G401.6 (cell line): ENCODE results near the gene CATSPER1.

Source experiments
- FAIRE-seq: peaks from 2 replicates; lab custom pipeline; 2012; peaks lifted over from hg19 to GRCh38; lab: Jason Lieb, UNC

The CATSPER1 gene

GRCh38 chr11:65968600-65969482 lies 57.4 kb downstream of the CATSPER1 start:
- no peak for FAIRE-seq

DNA sequence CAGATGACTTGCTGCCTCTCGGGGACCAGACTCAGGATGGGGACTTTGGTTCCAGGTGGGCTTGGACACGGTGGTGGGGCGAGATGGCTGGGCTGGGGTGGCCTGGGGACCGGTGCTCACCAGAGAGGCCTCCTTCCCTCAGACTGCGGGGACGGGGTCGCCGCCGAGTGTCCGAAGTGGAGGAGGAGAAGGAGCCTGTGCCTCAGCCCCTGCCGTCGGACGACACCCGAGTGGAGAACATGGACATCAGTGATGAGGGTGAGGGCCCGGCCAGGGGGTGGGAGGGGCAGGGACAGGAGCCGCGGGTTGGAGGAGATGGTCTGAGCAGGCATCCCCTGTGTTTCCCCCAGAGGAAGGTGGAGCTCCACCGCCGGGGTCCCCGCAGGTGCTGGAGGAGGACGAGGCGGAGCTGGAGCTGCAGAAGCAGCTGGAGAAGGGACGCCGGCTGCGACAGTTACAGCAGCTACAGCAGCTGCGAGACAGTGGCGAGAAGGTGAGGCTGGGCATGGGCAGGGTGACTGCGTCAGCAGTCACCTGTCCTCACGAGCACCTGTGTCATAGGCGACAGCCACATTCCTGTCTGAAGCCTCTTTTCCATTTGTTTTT lies 58.8 kb downstream of the CATSPER1 start:
- no peak for FAIRE-seq
